ENCODE measurements around the gene SLC6A8.
"Not testable (repeated sequence)": the region's sequence is repeated elsewhere in the genome, so short reads cannot be mapped to it uniquely, and the experiment has no call there.

- TF ChIP-seq POLR2AphosphoS5 (IDR thresholded peaks at IDR 0.05; ENCODE audit: borderline replicate concordance, low read depth, low read length); EZH2 (IDR thresholded peaks at IDR 0.05); FOXP2 (optimal IDR thresholded peaks at IDR 0.05; ENCODE audit: control extremely low read depth, extremely low read length, insufficient read depth): not testable (repeated sequence)
These were observed 55.2 kb downstream of the SLC6A8 start for GRCh38 chrX:153742796-153743467.

Measured in SK-N-MC (cell line).